Endothelial cell (in vitro differentiated cells): ENCODE measurements around the gene USP40. TPM values are rescaled to one million over a fixed set of nuclear protein-coding genes. Genes with fewer than 3 reads are reported as not detected.

Experiments used
- DNase-seq: peaks from one replicate; pipeline ENCODE4 v3.0.0; 2021; ENCODE audit warnings: low spot score
- H3K27ac Mint-ChIP-seq: one replicate; pipeline ENCODE4 v1.8.0; 2021; ENCODE audit warnings: mixed read lengths, inconsistent platforms; ENCODE audit not compliant: unreplicated experiment
- H3K27me3 Mint-ChIP-seq: one replicate; pipeline ENCODE4 v1.8.0; 2021; ENCODE audit warnings: mild to moderate bottlenecking, moderate library complexity, mixed read lengths, inconsistent platforms; ENCODE audit not compliant: unreplicated experiment
- H3K36me3 Mint-ChIP-seq: one replicate; pipeline ENCODE4 v1.8.0; 2021; ENCODE audit warnings: mild to moderate bottlenecking, low read depth, mixed read lengths, inconsistent platforms; ENCODE audit not compliant: unreplicated experiment
- H3K4me1 Mint-ChIP-seq: one replicate; pipeline ENCODE4 v1.8.0; 2021; ENCODE audit warnings: mild to moderate bottlenecking, mixed read lengths, inconsistent platforms; ENCODE audit not compliant: unreplicated experiment
- H3K4me3 Mint-ChIP-seq: one replicate; pipeline ENCODE4 v1.8.0; 2021; ENCODE audit warnings: mild to moderate bottlenecking, mixed read lengths, inconsistent platforms; ENCODE audit not compliant: unreplicated experiment
- H3K9me3 Mint-ChIP-seq: one replicate; pipeline ENCODE4 v1.8.0; 2021; ENCODE audit warnings: mixed read lengths, inconsistent platforms; ENCODE audit not compliant: unreplicated experiment
- total RNA-seq: library from RNA; stranded (reverse); fragmentation: NEBNext Ultra II Directional; extraction: Animal tissue kit (Norgen Biotek cat#: 25700); gene quantifications from one replicate; pipeline ENCODE4 v1.2.1, GENCODE V29; 2021; ENCODE audit not compliant: unreplicated experiment
- TF ChIP-seq, protein P1 (sequence below): fragments of 200-600 bp; sonication (generic); IDR thresholded peaks from one replicate; pipeline ENCODE4 v1.5.0; 2021; ENCODE audit warnings: antibody characterized with exemption; ENCODE audit not compliant: unreplicated experiment

USP40 gene
- total RNA-seq, 1 donor from 2014 or later: 23.6 TPM

DNA sequence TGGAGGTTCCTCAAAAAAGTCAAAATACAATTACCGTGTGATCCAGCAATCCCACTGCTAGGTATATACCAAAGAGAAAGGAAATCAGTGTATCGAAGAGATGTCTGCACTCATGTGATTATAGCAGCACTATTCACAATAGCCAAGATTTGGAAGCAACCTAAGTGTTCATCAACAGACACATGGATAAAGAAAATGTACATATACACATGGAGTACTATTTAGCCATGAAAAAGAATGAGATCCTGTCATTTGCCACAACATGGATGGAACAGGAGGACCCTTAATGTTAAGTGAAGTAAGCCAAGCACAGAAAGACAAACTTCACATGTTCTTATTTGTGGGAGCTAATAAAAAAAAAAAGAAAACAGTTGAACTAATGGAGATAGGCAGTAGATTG lies 133.6 kb downstream of the USP40 start:
- Mint-ChIP-seq H3K4me1 (no peaks in the 10 kb centered on the region), H3K27me3 (peaks cover 1% of the 10 kb centered on the region)
- no peak for DNase-seq

DNA sequence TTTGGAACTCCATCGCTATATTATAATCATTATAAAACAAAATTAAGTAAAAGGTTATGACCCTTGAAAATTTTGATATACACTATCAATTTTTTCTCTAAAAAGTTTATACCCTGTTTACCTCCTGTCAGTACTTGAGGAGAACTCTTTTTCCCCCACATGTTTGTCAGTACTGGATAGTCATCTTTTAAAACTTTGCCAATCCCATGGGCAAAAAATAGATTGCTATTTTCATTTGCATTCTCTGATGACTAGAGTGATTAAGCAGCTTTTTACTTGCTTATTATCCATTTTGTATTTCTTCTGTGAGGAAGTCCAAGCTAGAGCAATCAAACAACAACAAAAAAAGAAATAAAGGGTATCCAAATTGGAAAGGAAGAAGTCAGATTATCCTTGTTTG lies 135.9 kb downstream of the USP40 start:
- Mint-ChIP-seq H3K27me3 (peaks cover 1% of the 10 kb centered on the region), H3K27ac (no peak overlapping the region), H3K4me3 (no peak overlapping the region), H3K4me1 (no peaks in the 10 kb centered on the region), H3K36me3 (no peaks in the 10 kb centered on the region), H3K9me3 (no peaks in the 10 kb centered on the region)
- TF ChIP-seq, protein P1, sequence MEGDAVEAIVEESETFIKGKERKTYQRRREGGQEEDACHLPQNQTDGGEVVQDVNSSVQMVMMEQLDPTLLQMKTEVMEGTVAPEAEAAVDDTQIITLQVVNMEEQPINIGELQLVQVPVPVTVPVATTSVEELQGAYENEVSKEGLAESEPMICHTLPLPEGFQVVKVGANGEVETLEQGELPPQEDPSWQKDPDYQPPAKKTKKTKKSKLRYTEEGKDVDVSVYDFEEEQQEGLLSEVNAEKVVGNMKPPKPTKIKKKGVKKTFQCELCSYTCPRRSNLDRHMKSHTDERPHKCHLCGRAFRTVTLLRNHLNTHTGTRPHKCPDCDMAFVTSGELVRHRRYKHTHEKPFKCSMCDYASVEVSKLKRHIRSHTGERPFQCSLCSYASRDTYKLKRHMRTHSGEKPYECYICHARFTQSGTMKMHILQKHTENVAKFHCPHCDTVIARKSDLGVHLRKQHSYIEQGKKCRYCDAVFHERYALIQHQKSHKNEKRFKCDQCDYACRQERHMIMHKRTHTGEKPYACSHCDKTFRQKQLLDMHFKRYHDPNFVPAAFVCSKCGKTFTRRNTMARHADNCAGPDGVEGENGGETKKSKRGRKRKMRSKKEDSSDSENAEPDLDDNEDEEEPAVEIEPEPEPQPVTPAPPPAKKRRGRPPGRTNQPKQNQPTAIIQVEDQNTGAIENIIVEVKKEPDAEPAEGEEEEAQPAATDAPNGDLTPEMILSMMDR: no peak
- no peak for DNase-seq

More for the DNA sequence above, 133.6 kb downstream of the USP40 start:
- TF ChIP-seq, protein P1: no peak
- Mint-ChIP-seq H3K4me3 (no peak overlapping the region), H3K36me3 (no peaks in the 10 kb centered on the region), H3K27ac (no peak overlapping the region), H3K9me3 (no peaks in the 10 kb centered on the region)

DNA sequence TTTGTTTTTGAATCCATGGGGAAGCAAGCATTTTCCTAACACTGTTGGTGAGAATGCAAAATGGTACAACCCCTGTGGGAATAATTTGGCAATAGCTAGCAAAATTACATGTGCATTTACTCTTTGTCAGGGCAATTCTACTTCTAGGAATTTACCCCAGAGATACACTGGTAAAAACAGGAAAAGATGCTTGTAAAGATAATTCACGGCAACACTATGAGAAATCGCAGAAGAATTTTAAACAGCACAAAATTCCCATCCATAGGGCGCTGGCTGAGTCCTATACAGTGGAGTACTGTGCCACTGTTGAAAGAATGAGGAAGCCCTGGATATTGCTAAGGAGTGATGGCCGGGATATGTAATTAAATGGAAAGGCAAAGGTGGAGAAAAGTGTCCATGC lies 136.5 kb downstream of the USP40 start:
- Mint-ChIP-seq H3K9me3 (no peaks in the 10 kb centered on the region), H3K4me3 (no peak overlapping the region), H3K36me3 (no peaks in the 10 kb centered on the region), H3K4me1 (no peaks in the 10 kb centered on the region), H3K27ac (no peak overlapping the region), H3K27me3 (peaks cover 1% of the 10 kb centered on the region)
- no peak for DNase-seq
- TF ChIP-seq, protein P1: no peak

DNA sequence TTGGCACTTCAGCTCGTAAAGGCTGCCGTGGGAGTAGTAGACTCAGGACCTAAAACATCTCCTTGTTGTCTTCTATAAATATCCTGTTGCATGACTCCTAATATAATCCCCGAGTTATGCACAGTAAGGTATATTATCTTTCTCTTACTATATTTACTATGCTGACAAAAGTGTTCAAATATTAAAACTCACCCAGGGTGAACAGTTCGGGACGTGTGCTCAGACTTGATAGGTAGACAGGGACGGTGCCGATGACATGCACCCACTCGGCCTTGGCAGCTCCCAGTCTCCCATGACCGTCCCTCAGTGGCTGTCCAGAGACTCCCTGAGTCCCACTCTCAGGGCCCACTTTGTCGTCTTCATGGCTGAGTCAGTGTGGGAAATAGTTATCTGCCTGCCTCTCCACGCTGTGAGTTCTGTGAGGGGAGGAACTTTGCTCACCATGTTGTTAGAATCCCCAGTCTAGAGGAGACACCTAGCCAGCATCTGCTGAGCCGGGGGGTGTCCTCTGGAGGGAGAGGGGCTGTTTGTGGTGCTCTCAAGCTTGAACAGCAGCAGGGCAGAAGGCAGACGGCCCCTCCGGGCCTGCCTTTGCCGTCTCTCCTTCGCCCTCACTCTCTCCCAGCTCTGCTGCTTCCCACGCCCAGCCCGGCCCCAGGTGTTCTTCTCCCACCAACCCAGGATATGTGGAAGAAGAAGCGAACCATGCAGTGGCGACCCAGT lies 137.2 kb downstream of the USP40 start:
- Mint-ChIP-seq H3K36me3 (no peaks in the 10 kb centered on the region), H3K27me3 (peaks cover 1% of the 10 kb centered on the region), H3K27ac (no peak overlapping the region), H3K9me3 (no peaks in the 10 kb centered on the region), H3K4me1 (no peaks in the 10 kb centered on the region), H3K4me3 (no peak overlapping the region)
- TF ChIP-seq, protein P1: no peak
- no peak for DNase-seq

DNA sequence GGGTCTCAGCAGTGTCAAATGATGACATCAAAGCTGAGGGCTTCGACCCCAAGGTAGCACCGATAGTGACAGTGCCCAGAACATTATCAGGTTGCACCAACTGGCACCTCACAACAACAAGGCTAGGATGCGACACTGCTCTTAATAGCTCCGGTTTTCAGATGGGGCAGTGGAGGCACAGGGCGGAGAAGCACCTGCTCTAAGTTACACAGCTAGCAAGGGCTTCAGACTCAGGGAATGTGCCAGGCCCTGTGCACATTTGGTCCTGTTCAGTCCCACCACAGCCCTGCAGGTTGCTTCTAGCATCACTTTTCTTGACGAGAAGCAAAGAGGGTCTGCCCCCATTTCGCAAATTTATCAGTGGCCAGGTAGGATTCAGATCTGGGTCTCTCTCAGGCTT lies 138.1 kb downstream of the USP40 start:
- no peak for DNase-seq
- H3K4me1 Mint-ChIP-seq: no peaks in the 10 kb centered on the region
- peaks cover 1% of the 10 kb centered on the region for H3K27me3 Mint-ChIP-seq
- no peak overlapping the region for H3K4me3 Mint-ChIP-seq
- TF ChIP-seq, protein P1: no peak
- H3K9me3 Mint-ChIP-seq: no peaks in the 10 kb centered on the region
- no peaks in the 10 kb centered on the region for H3K36me3 Mint-ChIP-seq
- H3K27ac Mint-ChIP-seq: no peak overlapping the region
